NCI-H345 (cell line): Measurements from ENCODE around the gene CYB5A.
A peak's percentile ranks its signal among the peaks of the same experiment; 100 is the strongest.
"Not testable (repeated sequence)": the region's sequence is repeated elsewhere in the genome, so short reads cannot be mapped to it uniquely, and the experiment has no call there.

Experiments used
- DNase-seq: peaks from one replicate; lab custom pipeline; 2025; lab: John Stamatoyannopoulos, UW

CYB5A gene

DNA sequence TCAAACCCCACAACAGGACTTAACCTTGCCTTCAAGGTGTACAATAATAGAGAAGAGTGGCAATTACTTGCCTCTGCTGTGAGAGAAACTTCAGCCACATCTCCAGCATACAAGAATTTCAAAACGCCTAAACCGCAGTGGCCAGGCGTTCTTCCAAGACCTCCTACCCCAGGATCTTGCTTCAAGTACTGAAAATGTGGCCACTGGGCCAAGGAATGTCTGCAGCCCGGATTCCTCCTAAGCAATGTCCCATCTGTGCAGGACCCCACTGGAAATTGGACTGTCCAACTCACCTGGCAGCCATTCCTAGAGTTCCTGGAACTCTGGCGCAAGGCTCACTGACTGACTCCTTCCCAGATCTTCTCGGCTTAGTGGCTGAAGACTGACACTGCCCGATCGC lies 2.8 kb upstream of the CYB5A start:
- no peak for DNase-seq

DNA sequence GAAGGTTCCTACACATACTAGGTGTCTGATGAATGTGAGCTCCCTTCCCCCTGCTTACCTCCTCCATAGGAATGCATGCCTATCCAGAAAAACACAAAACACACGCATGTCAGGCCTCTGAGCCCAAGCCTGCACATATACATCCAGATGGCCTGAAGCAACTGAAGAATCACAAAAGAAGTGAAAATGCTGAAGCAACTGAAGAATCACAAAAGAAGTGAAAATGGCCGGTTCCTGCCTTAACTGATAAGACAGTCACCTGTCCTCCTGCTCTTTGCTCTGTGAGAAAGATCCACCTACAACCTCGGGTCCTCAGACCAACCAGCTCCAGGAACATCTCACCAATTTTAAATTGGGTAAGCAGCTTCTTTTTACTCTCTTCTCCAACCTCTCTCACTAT lies 1.2 kb upstream of the CYB5A start:
- not testable (repeated sequence) for DNase-seq

DNA sequence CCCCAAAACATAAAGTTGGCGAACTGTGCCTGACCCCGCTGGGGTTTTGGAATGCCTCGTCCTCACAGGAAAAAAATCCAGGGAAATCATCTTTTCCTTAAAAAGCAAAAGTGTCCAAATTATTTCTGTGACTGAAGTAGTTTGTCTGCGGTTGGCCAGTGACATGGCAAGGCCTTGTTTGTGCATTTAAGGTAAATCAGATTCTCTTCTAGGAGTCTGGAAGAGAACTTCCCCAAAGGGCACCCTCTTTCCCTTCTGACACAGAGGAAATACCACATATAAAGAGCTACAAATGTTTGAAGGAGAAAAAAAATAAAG lies 737 bp upstream of the CYB5A start:
- no peak for DNase-seq

DNA sequence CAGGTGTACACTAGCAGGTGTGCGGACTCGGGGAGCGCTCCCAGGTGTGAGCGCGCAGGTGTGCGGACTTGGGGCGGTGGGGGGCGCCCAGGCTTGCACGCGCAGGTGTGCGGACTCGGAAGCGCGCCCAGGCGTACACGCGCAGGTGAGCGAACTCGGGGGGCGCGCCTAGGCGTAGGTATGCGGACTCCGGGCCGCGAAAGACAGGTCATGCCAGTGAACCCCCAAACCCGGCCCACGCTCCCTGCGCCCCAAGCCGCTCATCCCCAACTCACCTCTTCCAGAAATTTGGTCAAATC lies 342 bp downstream of the CYB5A start:
- no peak for DNase-seq

DNA sequence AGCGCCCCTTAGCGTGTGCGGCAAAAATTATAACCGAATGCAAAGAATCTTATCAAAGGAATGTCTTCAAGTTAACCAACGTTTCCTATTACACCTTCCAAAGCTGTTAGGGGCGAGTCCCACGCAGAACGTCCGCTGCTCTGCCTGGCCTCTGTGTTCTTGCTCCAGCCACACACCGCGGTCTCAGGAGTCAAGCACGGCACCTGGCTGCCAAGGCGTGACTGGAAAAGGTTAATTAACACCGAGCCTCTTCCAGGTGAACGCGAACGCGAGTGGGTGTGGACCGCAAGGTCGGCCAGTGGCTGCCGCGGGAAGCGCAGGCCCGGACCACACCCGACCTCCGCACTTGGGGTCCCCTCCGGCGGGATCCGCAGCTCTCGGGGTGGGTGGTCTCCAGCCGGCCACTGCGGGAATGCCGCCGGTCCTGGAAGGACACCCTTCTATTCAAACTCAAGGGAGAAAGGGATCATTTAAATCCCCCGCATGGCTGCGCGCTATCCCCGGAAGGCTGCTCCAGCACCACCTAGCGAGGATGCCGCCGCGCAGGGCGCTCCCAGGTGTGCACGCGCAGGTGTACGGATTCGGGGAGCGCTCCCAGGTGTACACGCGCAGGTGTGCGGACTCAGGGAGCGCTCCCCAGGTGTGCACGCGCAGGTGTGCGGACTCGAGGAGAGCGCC lies 830 bp downstream of the CYB5A start:
- DNase-seq, result peak; percentile 73

DNA sequence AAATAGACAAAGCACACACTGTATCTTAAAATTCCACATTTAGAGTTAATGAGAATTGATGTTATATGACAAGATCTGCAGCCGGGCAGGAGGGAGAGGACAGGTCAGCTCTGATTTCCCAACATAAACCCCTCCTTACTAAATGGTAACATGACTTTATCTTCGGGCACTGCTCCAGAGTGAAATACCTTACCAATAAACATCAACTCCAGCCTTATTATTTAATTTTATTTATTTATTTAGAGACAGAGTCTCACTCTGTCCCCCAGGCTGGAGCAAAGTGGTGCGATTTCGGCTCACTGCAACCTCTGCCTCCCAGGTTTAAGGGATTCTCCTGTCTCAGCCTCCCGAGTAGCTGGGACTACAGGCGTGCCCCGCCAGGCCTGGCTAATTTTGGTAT lies 1.7 kb downstream of the CYB5A start:
- no peak for DNase-seq

DNA sequence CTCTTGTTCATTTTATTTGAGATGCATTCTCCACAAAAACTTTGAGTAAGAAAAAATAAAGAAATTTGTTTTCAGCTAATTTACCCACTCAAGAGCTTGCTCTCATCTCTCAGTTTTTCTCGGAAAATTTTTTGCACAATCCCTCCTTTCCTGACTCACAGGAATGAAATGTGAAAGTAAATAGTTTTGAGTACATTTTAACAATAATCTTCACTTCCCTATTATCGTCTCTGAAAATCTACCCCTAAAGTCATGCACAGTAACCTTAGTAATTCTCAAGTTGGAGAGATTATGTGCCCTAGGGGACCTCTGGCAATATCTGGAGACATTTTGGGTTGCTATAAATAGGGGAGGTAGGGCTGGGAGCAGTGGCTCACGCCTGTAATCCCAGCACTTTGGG lies 2.6 kb downstream of the CYB5A start:
- no peak for DNase-seq

DNA sequence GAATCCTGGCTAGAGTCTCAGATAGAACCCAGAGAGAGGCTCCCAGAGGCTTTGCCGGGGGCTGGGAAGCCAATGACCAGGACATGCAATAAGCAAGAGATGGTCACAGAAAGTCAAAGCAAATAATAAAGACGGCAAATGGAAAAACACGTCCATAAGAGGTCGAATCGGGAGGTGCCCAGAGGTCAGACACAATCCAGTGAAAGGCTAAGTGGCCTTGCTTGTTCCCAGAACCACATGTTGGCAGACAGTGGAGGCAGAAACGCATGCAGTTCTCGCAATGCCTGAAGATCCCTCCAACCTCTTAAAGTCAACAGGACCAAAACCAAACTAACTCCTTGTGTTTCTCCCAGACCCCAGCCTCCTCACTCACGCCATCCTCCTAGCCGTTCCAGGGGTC lies 3.0 kb downstream of the CYB5A start:
- no peak for DNase-seq

DNA sequence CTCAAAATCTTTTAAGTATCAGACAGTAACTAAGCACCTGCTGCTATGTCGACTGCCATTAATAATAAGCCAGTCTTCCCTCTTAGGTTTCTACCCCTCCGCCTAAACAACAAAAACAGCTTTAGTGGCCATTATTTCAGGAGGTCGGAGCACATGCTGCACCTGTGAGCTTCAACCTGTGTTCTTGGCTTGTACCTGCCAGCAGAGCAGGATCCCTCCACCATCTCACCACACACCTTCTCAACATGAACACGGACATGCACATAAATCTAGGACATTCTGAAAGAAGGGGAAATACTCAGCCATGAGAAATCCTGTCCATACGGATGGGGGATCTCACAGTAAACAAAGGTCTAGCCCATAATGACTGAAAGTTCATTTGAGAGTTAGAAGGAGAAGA lies 3.7 kb downstream of the CYB5A start:
- no peak for DNase-seq

DNA sequence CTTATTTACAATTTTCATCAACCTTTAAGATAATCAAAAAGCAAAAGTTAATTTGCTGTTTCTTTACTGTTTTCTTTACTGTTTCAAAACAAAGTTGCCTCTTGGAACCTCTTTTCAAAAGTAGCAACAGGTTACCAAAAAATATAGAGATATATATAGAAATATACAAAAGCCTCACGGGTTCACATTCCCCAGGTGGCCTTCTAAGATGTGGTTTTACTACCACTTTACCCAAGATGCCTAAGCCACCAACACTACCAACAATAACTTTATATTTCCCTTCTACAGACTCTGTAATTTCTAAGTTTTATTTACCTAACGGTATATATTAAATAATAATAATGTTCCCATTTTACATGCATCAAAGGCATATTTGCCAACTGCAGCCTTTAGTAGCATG lies 4.9 kb downstream of the CYB5A start:
- DNase-seq, result no peak

DNA sequence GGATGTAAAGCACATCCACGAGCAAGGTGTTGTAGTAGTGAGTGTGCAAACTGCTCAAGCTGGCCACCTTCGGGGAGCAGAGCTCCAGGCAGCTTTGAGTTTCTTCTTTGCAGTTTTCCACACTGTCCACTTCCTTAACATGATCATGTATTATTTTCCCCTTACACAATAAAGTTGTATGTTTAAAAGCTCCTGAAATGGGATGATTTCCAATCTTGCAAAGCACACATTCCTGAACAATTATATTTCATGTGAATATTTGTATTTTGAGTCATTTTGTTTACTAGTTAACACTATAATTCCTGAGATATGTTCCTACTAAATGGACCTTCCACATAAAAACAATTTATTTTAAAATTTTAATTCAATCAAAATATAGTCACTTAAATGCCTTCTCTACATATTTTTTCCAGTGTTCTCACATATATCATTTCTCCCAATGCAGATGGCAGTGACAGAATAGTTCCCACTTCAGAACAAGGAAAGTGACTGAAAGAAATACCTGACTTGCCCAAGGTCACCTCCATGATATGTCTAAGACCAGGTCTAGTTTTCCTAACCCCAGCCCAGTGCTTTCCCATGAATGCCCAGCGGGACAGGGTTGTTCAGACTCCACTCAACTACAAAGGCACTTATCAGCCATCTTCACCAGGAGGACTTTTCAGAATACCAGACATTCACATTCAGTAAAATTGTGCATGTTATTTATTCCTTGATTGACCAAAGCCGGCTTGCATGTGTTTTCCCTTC lies 5.5 kb downstream of the CYB5A start:
- no peak for DNase-seq

DNA sequence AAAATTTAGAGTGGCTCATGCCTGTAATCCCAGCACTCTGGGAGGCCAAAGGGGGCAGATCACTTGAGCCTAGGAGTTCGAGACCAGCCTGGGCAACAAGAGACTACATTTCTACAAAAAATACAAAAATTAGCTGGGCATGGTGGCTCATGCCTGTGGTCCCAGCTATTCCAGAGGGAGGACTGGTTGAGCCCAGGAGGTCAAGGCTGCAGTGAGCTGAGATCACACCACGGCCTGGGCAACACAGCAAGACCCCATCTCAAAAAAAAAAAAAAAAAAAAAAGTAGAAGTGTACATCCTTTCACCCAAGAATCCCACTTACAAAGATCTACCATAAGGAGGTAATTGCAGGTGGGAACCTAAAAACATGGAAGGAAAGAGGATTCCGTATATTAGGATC lies 6.2 kb downstream of the CYB5A start:
- DNase-seq, result not testable (repeated sequence)

DNA sequence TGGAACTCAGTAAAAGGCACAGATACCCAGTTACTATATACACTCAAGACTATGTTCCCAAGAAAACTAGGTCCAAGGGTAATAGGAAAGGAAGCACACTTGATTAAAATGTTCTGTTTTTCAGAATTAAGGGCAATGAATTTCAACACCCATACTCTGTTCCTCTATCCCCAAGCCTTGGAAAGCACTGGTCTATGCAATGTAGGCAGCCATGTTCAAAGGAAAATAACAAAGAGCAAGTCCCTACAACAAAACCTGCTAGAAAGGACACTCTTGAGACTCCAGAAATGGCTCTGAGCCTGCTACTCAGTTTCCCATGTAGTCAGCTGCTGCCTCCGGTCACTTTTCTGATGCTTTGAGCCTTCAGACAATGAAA lies 6.8 kb downstream of the CYB5A start:
- no peak for DNase-seq

DNA sequence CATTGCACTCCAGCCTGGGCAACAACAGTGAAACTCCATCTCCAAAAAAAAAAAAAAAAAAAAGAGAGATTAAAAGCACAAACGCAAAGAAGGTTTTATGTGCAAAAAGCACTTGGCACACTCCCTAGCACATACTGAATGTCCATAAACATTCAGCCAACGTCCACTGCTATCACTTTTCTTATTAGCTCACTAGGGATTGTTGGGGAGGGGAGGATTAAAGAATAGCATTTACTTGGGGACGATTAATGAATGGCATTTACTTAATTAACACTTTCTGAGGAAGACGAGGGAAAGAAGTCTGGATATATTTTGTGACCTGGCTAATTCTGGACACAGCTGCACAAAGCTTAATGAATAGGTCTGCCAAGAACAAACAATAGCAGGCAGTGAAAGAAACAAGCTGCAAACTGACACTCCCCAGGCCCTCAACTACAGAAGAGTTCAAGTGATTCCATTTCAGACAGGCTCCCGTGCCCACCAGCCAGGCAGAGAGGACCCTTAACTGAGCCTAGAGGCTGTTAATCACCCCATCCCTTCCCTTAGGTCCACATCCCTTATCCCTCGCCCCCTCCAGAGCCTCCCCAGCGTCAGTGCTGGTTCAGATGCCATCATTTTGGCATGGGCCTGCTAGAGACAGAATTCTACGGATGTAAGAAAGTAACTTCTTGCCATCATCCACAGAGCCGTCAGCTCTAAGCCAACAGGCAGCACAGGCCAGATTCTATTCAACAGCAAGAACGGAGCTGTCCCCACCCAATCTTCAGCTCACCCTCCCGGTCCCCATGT lies 7.4 kb downstream of the CYB5A start:
- DNase-seq, result peak; percentile 49

DNA sequence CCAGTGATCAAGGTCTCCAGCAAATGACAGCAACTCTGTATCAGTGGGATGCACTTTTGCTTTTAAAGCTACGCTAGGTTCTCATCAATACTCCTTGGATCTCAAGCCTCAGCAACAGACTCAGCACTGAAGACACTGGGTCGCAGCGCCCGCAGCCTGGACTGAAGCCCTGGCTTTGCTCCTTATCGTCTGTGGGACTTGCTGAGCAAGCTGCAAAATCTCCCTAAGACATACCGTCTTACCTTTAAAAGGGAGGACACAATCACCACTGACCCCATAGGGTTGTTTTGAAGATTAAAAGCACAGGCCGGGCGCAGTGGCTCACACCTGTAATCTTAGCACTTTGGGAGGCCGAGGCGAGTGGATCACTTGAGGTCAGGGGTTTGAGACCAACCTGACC lies 8.1 kb downstream of the CYB5A start:
- DNase-seq, result no peak

DNA sequence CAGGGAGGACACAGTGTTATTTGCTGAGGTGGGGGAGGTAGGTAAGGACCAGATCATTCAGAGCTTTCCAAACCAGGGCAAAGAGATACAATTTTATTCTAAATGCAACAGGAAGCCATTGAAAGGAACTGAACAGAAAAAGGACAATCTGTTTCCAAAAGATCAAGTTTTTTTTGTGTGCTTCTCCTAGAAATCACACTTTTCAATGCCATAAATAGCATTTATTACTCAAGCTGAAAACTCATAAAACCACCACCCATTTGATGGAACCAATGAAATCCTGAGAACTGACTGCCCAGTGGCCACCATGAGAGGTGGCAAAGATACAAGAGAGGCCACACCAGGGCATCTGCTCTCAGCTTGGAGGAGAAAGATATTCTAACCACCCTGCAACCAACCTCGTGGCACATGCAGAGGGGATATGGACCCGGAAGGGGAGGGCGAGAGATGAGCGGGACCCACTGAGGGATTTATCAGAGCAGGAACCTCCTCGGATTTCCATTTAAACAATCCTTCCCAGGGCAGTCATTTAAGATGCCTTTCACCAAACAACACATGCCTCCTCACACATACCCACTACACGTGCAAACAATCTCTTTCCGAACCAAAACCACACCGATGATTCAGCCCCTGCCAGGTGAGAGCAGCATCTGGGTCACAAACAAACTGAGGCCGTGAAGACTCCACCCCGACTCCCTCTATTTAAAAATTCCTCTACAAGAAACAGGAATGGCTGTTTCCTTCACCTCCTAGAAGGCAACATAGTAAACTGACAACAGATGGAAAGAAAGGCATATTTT lies 8.8 kb downstream of the CYB5A start:
- no peak for DNase-seq

DNA sequence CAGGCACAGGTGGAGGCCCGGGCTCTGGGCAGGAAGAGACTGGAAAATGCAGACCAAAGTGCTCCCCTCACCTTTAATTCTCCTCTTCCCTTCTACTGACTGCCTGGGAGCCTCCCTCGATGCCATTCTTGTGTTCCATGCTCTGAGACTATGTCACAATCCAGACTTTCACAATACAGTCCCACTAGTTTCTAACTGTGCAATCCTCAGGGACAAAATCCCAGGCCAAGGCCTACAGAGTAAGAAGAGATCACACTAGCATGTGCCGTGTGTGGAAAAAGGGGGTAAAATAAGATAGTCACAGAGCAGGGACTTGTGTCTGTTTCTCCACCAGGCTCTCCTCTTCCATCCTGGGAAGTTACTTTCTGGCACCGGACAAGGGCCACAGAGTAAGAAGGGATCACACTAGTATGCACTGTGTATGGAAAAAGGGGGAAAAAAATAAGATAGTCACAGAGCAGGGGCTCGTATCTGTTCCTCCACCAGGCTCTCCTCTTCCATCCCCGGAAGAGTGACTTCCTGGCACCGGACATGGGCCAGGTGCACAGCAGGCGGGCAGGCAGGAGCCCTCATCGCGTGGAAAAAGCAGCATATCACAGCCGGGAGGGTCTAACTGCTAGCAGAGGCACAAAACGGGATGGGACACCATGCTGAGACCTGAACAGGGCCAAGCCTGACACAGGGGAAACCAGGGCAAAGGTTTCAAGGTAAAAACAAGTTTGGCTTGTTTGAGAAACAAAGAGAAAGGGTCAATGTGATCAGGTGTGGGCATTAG lies 9.6 kb downstream of the CYB5A start:
- no peak for DNase-seq

DNA sequence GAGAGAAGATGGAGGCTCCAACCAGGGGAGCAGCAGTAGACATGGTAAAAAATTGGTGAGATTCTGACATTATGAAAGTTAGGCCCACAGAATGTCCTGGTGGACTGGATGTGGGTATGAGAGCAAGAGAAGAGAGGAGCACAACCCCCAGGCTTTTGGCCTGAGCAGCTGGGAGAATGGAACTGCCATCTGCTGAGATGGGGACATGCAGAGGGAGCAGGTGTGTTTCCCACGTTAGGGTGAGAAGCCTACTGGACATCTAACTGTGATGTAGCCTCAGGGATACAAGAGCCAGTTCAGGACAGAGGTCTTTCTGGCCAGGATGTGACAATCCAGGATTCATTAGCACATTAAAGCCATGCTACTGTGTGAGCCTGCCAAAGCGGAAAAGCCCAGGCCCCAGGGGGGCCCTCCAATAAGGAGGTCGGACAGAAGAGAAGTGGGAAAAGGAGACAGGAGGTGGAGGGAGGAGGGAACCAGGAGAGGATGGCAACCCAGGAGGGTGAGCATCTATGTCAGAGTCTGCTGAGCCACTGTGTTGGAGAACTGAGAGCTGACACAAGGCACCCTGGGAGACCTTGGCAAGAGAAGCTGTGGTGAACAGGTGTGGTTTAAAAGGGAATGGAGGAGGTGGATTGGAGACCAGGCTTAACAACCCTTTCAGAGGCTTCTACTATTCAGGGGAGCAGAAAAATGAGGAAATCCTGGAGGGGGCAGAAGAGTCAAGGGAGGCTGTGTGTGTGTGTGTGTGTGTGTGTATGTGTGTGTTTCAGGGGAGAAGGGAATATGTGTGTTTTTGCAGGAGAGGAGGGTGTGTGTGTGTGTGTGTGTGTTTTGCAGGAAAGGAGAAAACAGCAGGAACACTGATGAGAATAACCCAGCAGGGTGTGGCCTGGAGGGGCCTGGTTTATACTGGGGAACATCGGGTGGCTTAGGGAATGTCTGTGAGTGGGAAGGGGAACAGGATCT lies 10.5 kb downstream of the CYB5A start:
- peak; percentile 75 for DNase-seq

DNA sequence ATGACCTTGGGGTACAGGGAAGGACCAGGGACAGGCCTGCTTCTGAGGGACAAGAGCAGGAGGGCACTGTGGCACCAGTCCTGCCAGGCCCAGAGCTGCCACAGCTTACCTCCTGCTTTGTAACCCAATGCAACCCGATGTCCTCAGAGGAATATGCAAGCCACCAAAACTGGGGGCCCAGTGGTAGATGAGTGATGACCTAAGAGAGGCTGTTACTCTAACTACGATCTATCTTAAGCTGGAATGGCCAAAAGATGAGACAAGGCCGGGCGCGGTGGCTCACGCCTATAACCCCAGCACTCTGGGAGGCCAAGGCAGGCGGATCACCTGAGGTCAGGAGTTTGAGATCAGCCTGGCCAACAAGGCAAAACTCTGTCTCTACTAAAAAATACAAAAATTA lies 12.8 kb downstream of the CYB5A start:
- DNase-seq, result no peak

DNA sequence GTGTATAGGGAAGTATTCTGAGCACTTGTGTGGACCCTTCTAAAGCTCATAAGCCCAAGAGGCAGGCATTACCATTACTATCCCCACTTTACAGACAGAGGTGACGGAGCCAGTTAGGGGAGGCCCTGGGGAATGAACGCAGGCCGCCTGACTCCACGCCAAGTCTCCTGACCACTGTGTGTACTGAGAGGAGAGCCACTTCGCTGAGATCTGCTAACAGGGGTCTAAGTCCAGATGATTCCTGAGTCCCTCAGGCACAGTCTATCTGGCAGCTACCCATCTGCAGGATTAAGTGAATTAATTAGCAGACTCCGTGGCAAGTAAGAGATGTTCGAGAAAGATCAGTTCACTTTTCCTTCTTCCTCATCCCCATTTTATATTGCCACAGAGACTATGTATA lies 13.7 kb downstream of the CYB5A start:
- DNase-seq, result no peak

DNA sequence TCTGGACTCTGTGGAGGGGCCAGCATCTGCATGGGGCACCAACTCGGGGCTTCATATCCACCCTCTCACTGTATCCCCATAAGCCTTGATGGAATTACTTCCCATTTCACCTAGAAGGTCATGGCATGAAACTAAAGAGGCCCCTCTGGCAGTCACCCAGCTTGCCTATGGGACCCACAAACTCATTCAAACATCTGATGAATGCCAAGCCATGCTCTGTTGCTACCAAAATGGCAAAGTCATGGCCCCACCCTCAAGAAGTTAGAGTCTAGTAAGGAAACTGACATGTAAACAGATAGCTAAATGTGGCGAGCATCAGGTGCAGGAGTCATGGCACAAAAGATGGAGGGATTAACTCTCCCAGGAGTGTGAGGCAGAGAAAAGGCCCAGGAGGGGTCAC lies 14.5 kb downstream of the CYB5A start:
- DNase-seq, result no peak
